GM23248 (cell line): ENCODE results near the gene SYNE1. TPM values are rescaled to one million over a fixed set of nuclear protein-coding genes. Genes with fewer than 3 reads are reported as not detected.
"Not testable (repeated sequence)": the region's sequence is repeated elsewhere in the genome, so short reads cannot be mapped to it uniquely, and the experiment has no call there.

ENCODE experiments used
- DNase-seq: peaks from one replicate; pipeline ENCODE4 v3.0.0-alpha.2; 2015
- H2AFZ ChIP-seq: fragments of 200-600 bp; sonication (generic); 2 replicates; pipeline ENCODE4 v1.6.1; 2016; ENCODE audit warnings: antibody characterized with exemption
- H3F3A ChIP-seq: fragments of 200-600 bp; sonication (generic); 2 replicates; pipeline ENCODE4 v1.6.1; 2016; ENCODE audit warnings: mild to moderate bottlenecking, antibody characterized with exemption, mixed run types; ENCODE audit not compliant: insufficient read depth
- H3K27ac ChIP-seq: fragments of 200-600 bp; sonication (generic); 2 replicates; pipeline ENCODE4 v1.5.1; 2016; ENCODE audit warnings: mild to moderate bottlenecking
- H3K27me3 ChIP-seq: fragments of 200-600 bp; sonication (generic); replicated peaks from 2 replicates; pipeline ENCODE4 v1.6.1; 2016; ENCODE audit warnings: mild to moderate bottlenecking; ENCODE audit not compliant: insufficient read depth
- H3K36me3 ChIP-seq: fragments of 200-600 bp; sonication (generic); 2 replicates; pipeline ENCODE4 v1.6.1; 2016; ENCODE audit warnings: low read depth, mild to moderate bottlenecking
- H3K4me1 ChIP-seq: fragments of 200-600 bp; sonication (generic); 2 replicates; pipeline ENCODE4 v1.6.1; 2016; ENCODE audit warnings: mild to moderate bottlenecking; ENCODE audit not compliant: insufficient read depth
- H3K4me2 ChIP-seq: fragments of 200-600 bp; sonication (generic); one replicate; pipeline ENCODE4 v1.6.1; 2016; ENCODE audit warnings: mild to moderate bottlenecking; ENCODE audit not compliant: unreplicated experiment
- H3K4me3 ChIP-seq: fragments of 200-600 bp; sonication (generic); 2 replicates; pipeline ENCODE4 v1.5.1; 2016; ENCODE audit warnings: mild to moderate bottlenecking
- H3K79me2 ChIP-seq: fragments of 200-600 bp; sonication (generic); 2 replicates; pipeline ENCODE4 v1.6.1; 2016; ENCODE audit warnings: mild to moderate bottlenecking; ENCODE audit not compliant: insufficient read depth
- H3K9ac ChIP-seq: fragments of 200-600 bp; sonication (generic); 2 replicates; pipeline ENCODE4 v1.6.1; 2016; ENCODE audit warnings: mild to moderate bottlenecking
- H3K9me2 ChIP-seq: fragments of 200-600 bp; sonication (generic); 2 replicates; pipeline ENCODE4 v1.6.1; 2016; ENCODE audit warnings: mixed run types, mild to moderate bottlenecking, moderate library complexity; ENCODE audit not compliant: insufficient read depth
- H3K9me3 ChIP-seq: fragments of 200-600 bp; sonication (generic); one replicate; pipeline ENCODE4 v1.6.1; 2017; ENCODE audit warnings: low read depth
- H4K20me1 ChIP-seq: fragments of 200-600 bp; sonication (generic); 2 replicates; pipeline ENCODE4 v1.6.0; 2016; ENCODE audit not compliant: insufficient read depth
- EZH2 ChIP-seq: fragments of 200-600 bp; sonication (generic); IDR thresholded peaks from 2 replicates; pipeline ENCODE4 v1.6.1; 2018; ENCODE audit warnings: antibody characterized with exemption, mild to moderate bottlenecking; ENCODE audit not compliant: insufficient read depth, poor library complexity, severe bottlenecking
- EZH2phosphoT487 ChIP-seq: fragments of 200-600 bp; sonication (generic); IDR thresholded peaks from 2 replicates; pipeline ENCODE4 v1.6.1; 2018; ENCODE audit warnings: antibody characterized with exemption, moderate library complexity, mild to moderate bottlenecking, low read depth; ENCODE audit not compliant: insufficient read depth
- WGBS, 2 experiments: methylation state at CpG; one replicate each; pipeline ENCODE4 v1.1.6; 2015 to 2017; ENCODE audit warnings: low lambda C conversion rate in 2 of 2, low coverage in 1 of 2; ENCODE audit errors: missing lambda C conversion rate in 2 of 2; 5-methylcytosine and 5-hydroxymethylcytosine counted together
- in situ Hi-C: fragments of 300-500 bp; cut with MboI; formaldehyde crosslinking; loops from 2 replicates; pipeline ENCODE4 v1.15.0; 2020
- polyA plus RNA-seq: library from polyadenylated mRNA; unstranded; fragments of >200 nt; fragmentation: Nextera tagmentation; extraction: Ambion mirVana; gene quantifications from 2 replicates; pipeline ENCODE4 v1.2.1, GENCODE V29; 2016
- total RNA-seq: library from RNA; depleted of rRNA; stranded (reverse); fragments of >200 nt; shearing (Covaris generic); gene quantifications from 2 replicates; pipeline ENCODE4 v1.2.3, GENCODE V29; 2014

Gene SYNE1
- total and polyA plus RNA-seq, 2 experiments from 2014 or later, result 29.2 to 95.4 TPM

- H3K27me3 ChIP-seq, result no peaks in the 10 kb centered on the region
- in situ Hi-C loops, result no loop called here
- TF ChIP-seq EZH2phosphoT487 (no peak), EZH2 (no peak)
- H3K9me3 ChIP-seq, result no peaks in the 10 kb centered on the region
- no peak overlapping the region for H3K9ac ChIP-seq
- 0 out of 2 replicates have a peak, but pooled peaks cover 4% of the 10 kb centered on the region for H3F3A ChIP-seq
- H3K4me3 ChIP-seq, result no peak overlapping the region
- H3K27ac ChIP-seq, result no peak overlapping the region
- no peak for DNase-seq
- no peaks in the 10 kb centered on the region for H3K36me3 ChIP-seq
- no peak overlapping the region for H3K4me2 ChIP-seq
- no peak overlapping the region for H2AFZ ChIP-seq
- H3K79me2 ChIP-seq, result no peaks in the 10 kb centered on the region
- H3K4me1 ChIP-seq, result peaks cover 4% of the 10 kb centered on the region; the same call in 1 of the 2 replicates
- no peaks in the 10 kb centered on the region for H3K9me2 ChIP-seq
- H4K20me1 ChIP-seq, result no peaks in the 10 kb centered on the region
- WGBS, 2 experiments, result 65 to 69% methylated on average over 2 of the region's 2 CpGs
Observed at GRCh38 chr6:152499931-152500330, 137.2 kb downstream of the SYNE1 start.

GRCh38 chr6:152496731-152497130 lies 140.4 kb downstream of the SYNE1 start:
- Histone ChIP-seq H3K4me2 (no peak overlapping the region), H3K4me1 (peaks cover 11% of the 10 kb centered on the region), H4K20me1 (no peaks in the 10 kb centered on the region), H3K9ac (no peak overlapping the region), H3K36me3 (no peaks in the 10 kb centered on the region), H3K27ac (no peak overlapping the region), H3K4me3 (no peak overlapping the region), H3K9me3 (no peaks in the 10 kb centered on the region), H3F3A (peaks cover 12% of the 10 kb centered on the region), H3K27me3 (no peaks in the 10 kb centered on the region), H3K79me2 (no peaks in the 10 kb centered on the region), H2AFZ (no peak overlapping the region), H3K9me2 (no peaks in the 10 kb centered on the region)
- WGBS, 2 experiments, result 81 to 90% methylated on average over 5 of the region's 5 CpGs
- DNase-seq, result no peak
- in situ Hi-C loops, result no loop called here
- TF ChIP-seq EZH2 (no peak), EZH2phosphoT487 (no peak)

- H2AFZ ChIP-seq, H3K36me3 ChIP-seq, H3K9me2 ChIP-seq, H3K9ac ChIP-seq, H3K27ac ChIP-seq, in situ Hi-C loops, H3K27me3 ChIP-seq, H3K4me3 ChIP-seq, H4K20me1 ChIP-seq, DNase-seq, H3K9me3 ChIP-seq, H3K4me2 ChIP-seq, H3K79me2 ChIP-seq: not testable (repeated sequence)
- H3F3A ChIP-seq, result peaks cover 25% of the 10 kb centered on the region
- WGBS, 2 experiments, result 93 to 94% methylated on average over 6 of the region's 6 CpGs
- peaks cover 17% of the 10 kb centered on the region for H3K4me1 ChIP-seq
Observed at GRCh38 chr6:152495456-152495855, 141.7 kb downstream of the SYNE1 start.

GRCh38 chr6:152492281-152492680 lies 144.9 kb downstream of the SYNE1 start:
- H2AFZ ChIP-seq, H3K79me2 ChIP-seq, H3K27me3 ChIP-seq, H3K9me2 ChIP-seq, H3K4me3 ChIP-seq, in situ Hi-C loops, H4K20me1 ChIP-seq, H3K9me3 ChIP-seq, H3K9ac ChIP-seq, DNase-seq, H3K36me3 ChIP-seq: not testable (repeated sequence)
- peaks cover 17% of the 10 kb centered on the region for H3K4me1 ChIP-seq
- 97% methylated on average over 3 of the region's 3 CpGs for WGBS, 2 experiments
- H3K4me2 ChIP-seq, result peak overlapping the region; percentile 17
- peaks cover 26% of the 10 kb centered on the region for H3F3A ChIP-seq
- peak overlapping the region; percentile 72 for H3K27ac ChIP-seq

- in situ Hi-C loops, H3K79me2 ChIP-seq, H2AFZ ChIP-seq, H3K9ac ChIP-seq, H3K36me3 ChIP-seq, H3K4me3 ChIP-seq, H3K9me3 ChIP-seq, H3K9me2 ChIP-seq, H4K20me1 ChIP-seq, H3K27me3 ChIP-seq: not testable (repeated sequence)
- Histone ChIP-seq H3K27ac (peak overlapping the region; percentile 72), H3K4me2 (peak overlapping the region; percentile 17), H3K4me1 (peaks cover 17% of the 10 kb centered on the region), H3F3A (peaks cover 26% of the 10 kb centered on the region)
- 95 to 96% methylated on average over 2 of the region's 2 CpGs for WGBS, 2 experiments
- DNase-seq, result peak; percentile 53
Observed at GRCh38 chr6:152491501-152491900, 145.7 kb downstream of the SYNE1 start.

- H3K79me2 ChIP-seq, H3K4me2 ChIP-seq, H3K9me3 ChIP-seq, H3K9ac ChIP-seq, H2AFZ ChIP-seq, H4K20me1 ChIP-seq, H3K36me3 ChIP-seq, in situ Hi-C loops, H3K9me2 ChIP-seq, H3K27me3 ChIP-seq, H3K4me3 ChIP-seq: not testable (repeated sequence)
- peak overlapping the region; percentile 72 for H3K27ac ChIP-seq
- H3K4me1 ChIP-seq, result peaks cover 17% of the 10 kb centered on the region
- peak; percentile 69 for DNase-seq
- peaks cover 26% of the 10 kb centered on the region for H3F3A ChIP-seq
- WGBS, 2 experiments, result 16 to 17% methylated on average over 5 of the region's 5 CpGs
Observed at GRCh38 chr6:152490971-152491378, 146.2 kb downstream of the SYNE1 start.
